ENCODE measurements around the gene GCNT1.

GCNT1 gene

DNA sequence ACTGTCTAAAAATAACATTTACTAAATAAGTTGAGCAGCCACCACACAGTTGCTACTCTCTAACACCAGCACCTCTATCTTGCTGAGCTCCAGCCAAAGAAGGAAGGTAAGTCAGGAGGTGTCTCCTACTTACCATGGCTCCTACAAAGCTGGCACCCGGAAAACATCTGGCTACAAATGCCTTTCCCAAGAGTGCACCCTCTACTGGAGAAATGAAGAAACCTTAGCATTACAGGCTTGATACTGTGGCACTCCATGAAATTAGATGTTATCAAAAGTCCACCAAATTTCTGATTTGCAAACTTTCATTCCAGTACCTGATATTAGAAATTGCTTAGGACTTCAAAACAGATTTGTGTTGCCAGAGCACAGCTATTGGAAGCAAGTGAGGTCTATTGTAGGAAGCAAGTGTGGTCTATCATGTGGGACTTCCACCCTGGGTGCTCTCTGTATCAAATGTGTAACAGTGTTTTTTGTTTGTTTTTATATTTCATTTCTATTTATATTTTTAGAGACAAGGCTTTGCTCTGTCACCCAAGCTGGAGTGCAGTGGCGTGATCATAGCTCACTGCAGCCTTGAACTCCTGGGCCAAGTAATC lies 39.1 kb upstream of the GCNT1 start:
- TF ChIP-seq, protein P1, sequence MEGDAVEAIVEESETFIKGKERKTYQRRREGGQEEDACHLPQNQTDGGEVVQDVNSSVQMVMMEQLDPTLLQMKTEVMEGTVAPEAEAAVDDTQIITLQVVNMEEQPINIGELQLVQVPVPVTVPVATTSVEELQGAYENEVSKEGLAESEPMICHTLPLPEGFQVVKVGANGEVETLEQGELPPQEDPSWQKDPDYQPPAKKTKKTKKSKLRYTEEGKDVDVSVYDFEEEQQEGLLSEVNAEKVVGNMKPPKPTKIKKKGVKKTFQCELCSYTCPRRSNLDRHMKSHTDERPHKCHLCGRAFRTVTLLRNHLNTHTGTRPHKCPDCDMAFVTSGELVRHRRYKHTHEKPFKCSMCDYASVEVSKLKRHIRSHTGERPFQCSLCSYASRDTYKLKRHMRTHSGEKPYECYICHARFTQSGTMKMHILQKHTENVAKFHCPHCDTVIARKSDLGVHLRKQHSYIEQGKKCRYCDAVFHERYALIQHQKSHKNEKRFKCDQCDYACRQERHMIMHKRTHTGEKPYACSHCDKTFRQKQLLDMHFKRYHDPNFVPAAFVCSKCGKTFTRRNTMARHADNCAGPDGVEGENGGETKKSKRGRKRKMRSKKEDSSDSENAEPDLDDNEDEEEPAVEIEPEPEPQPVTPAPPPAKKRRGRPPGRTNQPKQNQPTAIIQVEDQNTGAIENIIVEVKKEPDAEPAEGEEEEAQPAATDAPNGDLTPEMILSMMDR (conservative IDR thresholded peaks at IDR 0.05; ENCODE audit: low read depth, low read length), result peak; percentile 65
- H3K4me3 ChIP-seq (ENCODE audit: low read length), result no peak overlapping the region
- no peak for DNase-seq (ENCODE audit: low read depth)

DNA sequence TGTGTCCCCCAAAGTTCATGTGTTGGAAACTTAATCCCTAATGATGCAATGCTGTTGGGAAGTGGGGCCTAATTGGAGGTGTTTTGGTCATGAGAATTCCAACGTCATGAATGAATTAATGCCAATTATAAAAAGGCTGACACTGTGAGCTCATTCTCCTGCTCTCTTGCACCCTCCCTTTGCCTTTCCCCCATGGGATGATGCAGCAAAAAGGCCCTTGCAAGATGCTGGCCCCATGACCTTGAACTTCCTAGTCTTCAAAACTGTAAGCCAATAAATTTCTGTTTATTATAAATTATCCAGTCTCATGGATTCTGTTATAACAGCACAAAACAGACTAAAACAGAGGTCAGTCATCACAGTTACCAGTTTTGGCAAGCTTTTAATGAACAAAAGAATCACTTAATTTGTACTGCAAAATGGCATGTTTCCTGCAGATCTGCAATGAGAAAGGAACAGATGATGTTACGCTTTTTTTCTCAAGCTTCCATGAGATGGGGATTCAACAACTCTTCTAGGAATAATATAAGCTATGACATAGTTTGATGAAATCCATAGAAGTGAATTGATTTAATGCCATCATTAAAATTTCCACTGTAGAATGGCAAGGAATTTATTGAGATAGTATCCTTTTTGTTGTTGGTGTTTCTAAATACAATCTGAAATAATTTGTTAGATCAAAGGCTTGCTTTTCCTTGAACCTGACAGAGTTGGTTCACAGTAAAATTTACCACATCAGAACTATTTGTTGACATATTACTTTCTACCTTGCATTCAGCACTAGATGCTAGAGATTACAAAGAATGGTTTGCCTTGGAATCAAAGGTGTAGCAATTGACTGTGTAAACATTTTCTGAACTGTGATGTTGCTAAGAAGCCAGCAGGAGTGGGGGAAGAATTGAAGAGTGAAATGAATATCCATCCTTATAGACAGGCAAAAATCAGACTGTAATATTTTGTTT lies 35.5 kb upstream of the GCNT1 start:
- TF ChIP-seq, protein P1 (conservative IDR thresholded peaks at IDR 0.05; ENCODE audit: low read depth, low read length), result no peak
- H3K4me3 ChIP-seq (ENCODE audit: low read length), result no peak overlapping the region
- no peak for DNase-seq (ENCODE audit: low read depth)

DNA sequence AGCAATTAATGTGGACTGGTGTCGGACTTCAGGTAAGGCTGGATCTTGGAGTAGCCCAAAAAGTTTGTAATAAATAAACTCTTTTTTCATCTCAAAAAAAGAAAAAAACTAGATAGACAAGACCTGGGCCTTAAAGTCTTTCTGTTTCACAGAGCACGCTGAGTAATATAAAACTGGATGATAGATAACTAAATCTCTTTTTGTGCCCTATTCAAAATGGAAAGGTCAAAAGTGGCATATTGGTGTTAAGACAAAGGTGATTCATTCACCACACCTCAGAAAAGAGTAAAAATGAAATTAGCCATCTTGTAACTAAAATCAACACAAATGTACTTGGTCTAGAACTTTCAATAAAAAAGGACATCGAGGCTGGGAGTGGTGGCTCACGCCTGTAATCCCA lies 34.5 kb upstream of the GCNT1 start:
- no peak overlapping the region for H3K4me3 ChIP-seq (ENCODE audit: low read length)
- no peak for DNase-seq (ENCODE audit: low read depth)
- TF ChIP-seq, protein P1 (conservative IDR thresholded peaks at IDR 0.05; ENCODE audit: low read depth, low read length), result no peak

DNA sequence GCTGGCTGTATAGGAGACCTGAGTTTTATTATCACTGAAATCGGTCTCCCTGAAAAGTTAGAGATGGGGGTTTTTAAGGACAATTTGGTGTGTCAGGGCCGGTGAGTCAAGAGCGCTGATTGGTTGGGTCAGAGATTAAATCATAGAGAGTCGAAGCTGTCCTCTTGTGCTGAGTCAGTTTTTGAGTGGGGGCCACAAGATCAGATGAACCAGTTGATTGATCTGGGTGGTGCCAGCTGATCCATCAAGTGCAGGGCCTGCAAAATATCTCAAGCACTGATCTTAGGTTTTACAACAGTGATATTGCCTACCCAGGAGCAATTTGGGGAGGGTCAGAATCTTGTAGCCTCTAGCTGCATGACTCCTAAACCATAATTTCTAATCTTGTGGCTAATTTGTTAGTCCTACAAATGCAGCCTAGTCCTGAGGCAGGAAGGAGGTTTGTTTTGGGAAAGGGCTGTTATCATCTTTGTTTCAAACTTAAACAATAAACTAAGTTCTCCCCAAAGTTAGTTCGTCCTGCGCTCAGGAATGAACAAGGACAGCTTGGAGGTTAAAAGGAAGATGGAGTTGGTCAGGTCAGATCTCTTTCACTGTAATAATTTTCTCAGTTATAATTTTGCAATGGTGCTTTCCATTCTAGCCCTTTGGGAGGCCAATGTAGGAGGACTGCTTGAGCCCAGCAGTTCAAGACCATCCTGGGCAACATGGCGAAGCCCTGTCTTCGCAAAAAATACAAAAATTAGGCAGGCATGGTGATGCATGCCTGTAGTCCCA lies 33.1 kb upstream of the GCNT1 start:
- no peak overlapping the region for H3K4me3 ChIP-seq (ENCODE audit: low read length)
- no peak for DNase-seq (ENCODE audit: low read depth)
- TF ChIP-seq, protein P1 (conservative IDR thresholded peaks at IDR 0.05; ENCODE audit: low read depth, low read length), result no peak

DNA sequence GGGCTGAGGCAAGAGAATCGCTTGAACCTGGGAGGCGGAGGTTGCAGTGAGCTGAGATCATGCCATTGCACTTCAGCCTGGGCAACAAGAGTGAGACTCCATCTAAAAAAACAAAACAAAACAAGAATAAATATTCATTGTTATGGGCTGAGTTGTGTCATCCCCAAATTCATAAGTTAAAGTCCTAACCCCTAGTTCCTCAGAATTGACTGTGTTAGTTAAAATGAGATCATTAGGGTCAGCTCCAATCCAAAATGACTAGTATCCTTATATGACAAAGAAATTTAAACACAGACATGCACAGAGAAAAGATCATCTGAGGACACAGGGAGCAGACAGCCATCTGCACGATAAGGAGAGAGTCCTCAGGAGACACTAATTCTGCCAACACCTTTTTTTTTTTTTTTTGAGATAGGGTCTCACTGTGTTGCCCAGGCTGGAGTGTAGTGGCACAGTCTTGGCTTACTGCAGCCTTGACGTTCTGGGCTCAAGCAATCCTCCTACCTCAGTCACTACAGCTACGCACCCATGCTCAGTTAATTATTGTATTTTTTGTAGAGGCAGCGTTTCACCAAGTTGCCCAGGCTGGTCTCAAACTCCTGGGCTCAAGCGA lies 32.1 kb upstream of the GCNT1 start:
- TF ChIP-seq, protein P1 (conservative IDR thresholded peaks at IDR 0.05; ENCODE audit: low read depth, low read length), result no peak
- no peak for DNase-seq (ENCODE audit: low read depth)
- no peak overlapping the region for H3K4me3 ChIP-seq (ENCODE audit: low read length)

DNA sequence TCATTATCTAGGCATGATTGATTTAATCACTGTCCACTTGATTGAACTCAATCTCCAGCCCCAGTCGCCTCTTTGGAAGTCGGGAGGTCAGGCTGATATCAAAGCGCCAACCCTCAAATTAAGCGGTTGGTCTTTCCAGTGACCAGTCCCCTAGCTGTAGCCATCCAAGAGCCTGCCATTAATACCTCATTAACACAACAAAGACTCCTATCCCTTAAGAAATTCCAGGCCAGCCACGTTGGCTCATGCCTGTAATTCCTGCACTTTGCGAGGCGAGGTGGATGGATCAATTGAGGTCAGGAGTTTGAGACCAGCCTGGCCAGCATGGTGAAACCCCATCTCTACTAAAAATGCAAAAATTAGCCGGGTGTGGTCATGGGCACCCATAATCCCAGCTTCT lies 27.4 kb upstream of the GCNT1 start:
- H3K4me3 ChIP-seq (ENCODE audit: low read length), result no peak overlapping the region
- DNase-seq (ENCODE audit: low read depth), result no peak
- TF ChIP-seq, protein P1 (conservative IDR thresholded peaks at IDR 0.05; ENCODE audit: low read depth, low read length), result no peak

Data from retinal pigment epithelial cell (primary cell).